ENCODE results near the gene ASPSCR1.

DNA sequence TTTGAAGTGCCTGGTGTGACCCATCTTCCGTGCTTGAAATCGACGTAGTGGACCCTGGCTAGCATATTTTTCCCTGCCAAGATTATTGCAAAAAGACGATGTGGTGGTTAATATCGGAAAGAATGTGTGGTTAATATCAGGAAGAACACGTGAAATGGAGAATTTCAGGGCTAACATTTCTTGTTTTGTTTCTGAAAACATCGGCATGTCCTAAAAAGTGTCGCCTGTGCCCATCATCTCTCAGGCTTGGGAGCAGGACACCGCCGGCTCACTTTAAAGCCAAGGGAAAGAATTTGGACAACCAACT, 60.4 kb downstream of the ASPSCR1 start:
- no peak for TF ChIP-seq POLR2AphosphoS5 (IDR thresholded peaks at IDR 0.05; ENCODE audit: low read depth, low read length)
- TF ChIP-seq, protein P1, sequence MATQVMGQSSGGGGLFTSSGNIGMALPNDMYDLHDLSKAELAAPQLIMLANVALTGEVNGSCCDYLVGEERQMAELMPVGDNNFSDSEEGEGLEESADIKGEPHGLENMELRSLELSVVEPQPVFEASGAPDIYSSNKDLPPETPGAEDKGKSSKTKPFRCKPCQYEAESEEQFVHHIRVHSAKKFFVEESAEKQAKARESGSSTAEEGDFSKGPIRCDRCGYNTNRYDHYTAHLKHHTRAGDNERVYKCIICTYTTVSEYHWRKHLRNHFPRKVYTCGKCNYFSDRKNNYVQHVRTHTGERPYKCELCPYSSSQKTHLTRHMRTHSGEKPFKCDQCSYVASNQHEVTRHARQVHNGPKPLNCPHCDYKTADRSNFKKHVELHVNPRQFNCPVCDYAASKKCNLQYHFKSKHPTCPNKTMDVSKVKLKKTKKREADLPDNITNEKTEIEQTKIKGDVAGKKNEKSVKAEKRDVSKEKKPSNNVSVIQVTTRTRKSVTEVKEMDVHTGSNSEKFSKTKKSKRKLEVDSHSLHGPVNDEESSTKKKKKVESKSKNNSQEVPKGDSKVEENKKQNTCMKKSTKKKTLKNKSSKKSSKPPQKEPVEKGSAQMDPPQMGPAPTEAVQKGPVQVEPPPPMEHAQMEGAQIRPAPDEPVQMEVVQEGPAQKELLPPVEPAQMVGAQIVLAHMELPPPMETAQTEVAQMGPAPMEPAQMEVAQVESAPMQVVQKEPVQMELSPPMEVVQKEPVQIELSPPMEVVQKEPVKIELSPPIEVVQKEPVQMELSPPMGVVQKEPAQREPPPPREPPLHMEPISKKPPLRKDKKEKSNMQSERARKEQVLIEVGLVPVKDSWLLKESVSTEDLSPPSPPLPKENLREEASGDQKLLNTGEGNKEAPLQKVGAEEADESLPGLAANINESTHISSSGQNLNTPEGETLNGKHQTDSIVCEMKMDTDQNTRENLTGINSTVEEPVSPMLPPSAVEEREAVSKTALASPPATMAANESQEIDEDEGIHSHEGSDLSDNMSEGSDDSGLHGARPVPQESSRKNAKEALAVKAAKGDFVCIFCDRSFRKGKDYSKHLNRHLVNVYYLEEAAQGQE (IDR thresholded peaks at IDR 0.05; ENCODE audit: insufficient read depth in 1 of 2, low read depth in 2 of 2, low read length in 2 of 2): no peak
- TF ChIP-seq SIN3A (IDR thresholded peaks at IDR 0.05; ENCODE audit: borderline replicate concordance, insufficient read depth, low read length): no peak
- TF ChIP-seq FOXP2 (optimal IDR thresholded peaks at IDR 0.05; ENCODE audit: borderline replicate concordance, extremely low read depth, extremely low read length, insufficient read depth): no peak
